IMR-90 (cell line): ENCODE measurements around the gene FSIP1. TPM values are rescaled to one million over a fixed set of nuclear protein-coding genes. Genes with fewer than 3 reads are reported as not detected.

Source experiments
- ATAC-seq: fragments of 200-7000 bp; cut with Tn5 transposase; 2 replicates; pipeline ENCODE4 v1.9.1; 2020; ENCODE audit warnings: low read depth, mild to moderate bottlenecking, moderate library complexity
- BruUV-seq: library from RNA; stranded (reverse); fragments of 400-500 nt; replicated peaks from 2 replicates; lab custom pipeline; 2021; lab: Mats Ljungman, UMichigan
- CTCF ChIA-PET: fragments of 300-600 bp; formaldehyde crosslinking; extraction: SDS; loops from one replicate; lab custom pipeline; 2021; ENCODE audit warnings: antibody characterized with exemption; lab: Yijun Ruan, JAX
- POLR2A ChIA-PET: fragments of 300-600 bp; sonication (Branson Sonifier 250); formaldehyde crosslinking; loops from one replicate; lab custom pipeline; 2022; ENCODE audit warnings: antibody characterized with exemption; ENCODE audit not compliant: unreplicated experiment; lab: Charles Lee
- DNase-seq: peaks from one replicate; pipeline ENCODE4 v3.0.0; 2013
- H2AFZ ChIP-seq: replicated peaks from 2 replicates; pipeline ENCODE3; 2013; ENCODE audit warnings: low read length, mild to moderate bottlenecking; ENCODE audit not compliant: poor library complexity
- H2AK5ac ChIP-seq: 2 replicates; pipeline ENCODE4 v1.6.1; 2013; ENCODE audit warnings: low read depth, low read length, inconsistent platforms
- H2AK9ac ChIP-seq: replicated peaks from 2 replicates; pipeline ENCODE3; 2013; ENCODE audit warnings: mild to moderate bottlenecking, low read depth, low read length, moderate library complexity; ENCODE audit not compliant: poor library complexity
- H2BK120ac ChIP-seq: 2 replicates; pipeline ENCODE4 v1.6.1; 2013; ENCODE audit warnings: low read depth, low read length, inconsistent platforms
- H2BK15ac ChIP-seq: 3 replicates; pipeline ENCODE4 v1.6.1; 2013; ENCODE audit warnings: low read depth, low read length, inconsistent platforms
- H2BK20ac ChIP-seq: 2 replicates; pipeline ENCODE4 v1.6.1; 2013; ENCODE audit warnings: low read depth, mild to moderate bottlenecking, inconsistent platforms, low read length, moderate library complexity
- H2BK5ac ChIP-seq: 2 replicates; pipeline ENCODE4 v1.6.1; 2013; ENCODE audit warnings: mild to moderate bottlenecking, low read depth, low read length, inconsistent platforms; ENCODE audit not compliant: poor library complexity, severe bottlenecking
- H3K14ac ChIP-seq: replicated peaks from 2 replicates; pipeline ENCODE4 v1.6.1; 2013; ENCODE audit warnings: low read depth, low read length, inconsistent platforms
- H3K18ac ChIP-seq: 2 replicates; pipeline ENCODE4 v1.6.1; 2013; ENCODE audit warnings: low read depth, low read length, control low read depth
- H3K23ac ChIP-seq: 2 replicates; pipeline ENCODE4 v1.6.1; 2013; ENCODE audit warnings: low read depth, low read length, inconsistent platforms
- H3K27ac ChIP-seq: 2 replicates; pipeline ENCODE4 v1.5.1; 2013; ENCODE audit warnings: mild to moderate bottlenecking, control low read depth, low read length; ENCODE audit not compliant: insufficient read depth
- H3K27me3 ChIP-seq: 2 replicates; pipeline ENCODE4 v1.6.1; 2013; ENCODE audit warnings: low read length; ENCODE audit not compliant: control insufficient read depth, insufficient read depth
- H3K36me3 ChIP-seq: 2 replicates; pipeline ENCODE4 v1.6.1; 2013; ENCODE audit warnings: low read length, mixed read lengths; ENCODE audit not compliant: control insufficient read depth, insufficient read depth
- H3K4ac ChIP-seq: 2 replicates; pipeline ENCODE4 v1.6.1; 2013; ENCODE audit warnings: low read depth, low read length, inconsistent platforms
- H3K4me1 ChIP-seq: 2 replicates; pipeline ENCODE4 v1.6.1; 2013; ENCODE audit warnings: low read length, mixed read lengths; ENCODE audit not compliant: control insufficient read depth, insufficient read depth
- H3K4me2 ChIP-seq: 2 replicates; pipeline ENCODE4 v1.6.1; 2013; ENCODE audit warnings: low read depth, mild to moderate bottlenecking, control low read depth, low read length, moderate library complexity
- H3K4me3 ChIP-seq: 2 replicates; pipeline ENCODE4 v1.5.1; 2013; ENCODE audit warnings: low read depth, mild to moderate bottlenecking, control low read depth, low read length, moderate library complexity; ENCODE audit not compliant: insufficient read depth
- H3K56ac ChIP-seq: 2 replicates; pipeline ENCODE4 v1.6.1; 2013; ENCODE audit warnings: low read length, inconsistent platforms; ENCODE audit not compliant: insufficient read depth; ENCODE audit errors: extremely low read depth
- H3K79me1 ChIP-seq, 2 experiments: 2 replicates each; pipeline ENCODE4 v1.6.1; 2013; ENCODE audit warnings: low read length in 2 of 2, inconsistent platforms in 1 of 2, low read depth in 1 of 2
- H3K9ac ChIP-seq: 2 replicates; pipeline ENCODE4 v1.6.1; 2013; ENCODE audit warnings: low read depth, low read length, control low read depth
- H3K9me1 ChIP-seq: 2 replicates; pipeline ENCODE4 v1.6.1; 2013; ENCODE audit warnings: low read length, inconsistent platforms; ENCODE audit not compliant: insufficient read depth
- H3K9me3 ChIP-seq: 2 replicates; pipeline ENCODE4 v1.6.1; 2013; ENCODE audit warnings: low read length; ENCODE audit not compliant: control insufficient read depth, insufficient read depth
- H4K20me1 ChIP-seq: 2 replicates; pipeline ENCODE4 v1.6.1; 2013; ENCODE audit warnings: low read length, inconsistent platforms; ENCODE audit not compliant: insufficient read depth
- H4K5ac ChIP-seq: 2 replicates; pipeline ENCODE4 v1.6.1; 2013; ENCODE audit warnings: mild to moderate bottlenecking, low read depth, low read length, control low read depth
- H4K8ac ChIP-seq, 2 experiments: 2 replicates each; pipeline ENCODE4 v1.6.1; 2013; ENCODE audit warnings: low read depth in 2 of 2, low read length in 2 of 2, control low read depth in 1 of 2, inconsistent platforms in 1 of 2
- H4K91ac ChIP-seq: 2 replicates; pipeline ENCODE4 v1.6.1; 2013; ENCODE audit warnings: low read depth, low read length, inconsistent platforms; ENCODE audit not compliant: insufficient read depth
- BHLHE40 ChIP-seq: fragments of 150-350 bp; IDR thresholded peaks from 2 replicates; pipeline ENCODE4 v1.6.1; 2016; ENCODE audit warnings: mild to moderate bottlenecking, low read depth, low read length
- CEBPB ChIP-seq: IDR thresholded peaks from 2 replicates; pipeline ENCODE4 v1.6.1; 2012; ENCODE audit warnings: low read depth, low read length, improper control_type of control experiment
- CHD1 ChIP-seq: IDR thresholded peaks from 2 replicates; pipeline ENCODE4 v1.6.1; 2012; ENCODE audit warnings: low read depth, low read length, improper control_type of control experiment
- CTCF ChIP-seq: conservative IDR thresholded peaks from 2 replicates; pipeline ENCODE4 v1.5.1; 2012; ENCODE audit warnings: mild to moderate bottlenecking, low read depth, low read length, improper control_type of control experiment
- FOS ChIP-seq: fragments of 150-350 bp; IDR thresholded peaks from 2 replicates; pipeline ENCODE4 v1.6.1; 2016; ENCODE audit warnings: low read depth, low read length
- MAFK ChIP-seq: IDR thresholded peaks from 2 replicates; pipeline ENCODE4 v1.6.1; 2012; ENCODE audit warnings: low read depth, low read length, improper control_type of control experiment
- MAZ ChIP-seq: IDR thresholded peaks from 2 replicates; pipeline ENCODE4 v1.6.1; 2012; ENCODE audit warnings: low read depth, mild to moderate bottlenecking, low read length, improper control_type of control experiment, moderate library complexity, borderline replicate concordance
- MXI1 ChIP-seq: IDR thresholded peaks from 2 replicates; pipeline ENCODE4 v1.6.1; 2012; ENCODE audit warnings: low read depth, mild to moderate bottlenecking, low read length, moderate library complexity, borderline replicate concordance
- NFE2L2 ChIP-seq: fragments of 150-350 bp; IDR thresholded peaks from 2 replicates; pipeline ENCODE4 v1.6.1; 2016; ENCODE audit warnings: low read depth, mild to moderate bottlenecking, low read length
- RAD21 ChIP-seq: IDR thresholded peaks from 2 replicates; pipeline ENCODE4 v1.6.1; 2012; ENCODE audit warnings: low read length, improper control_type of control experiment
- RFX5 ChIP-seq: IDR thresholded peaks from 2 replicates; pipeline ENCODE4 v1.8.0; 2012; ENCODE audit warnings: low read depth, mild to moderate bottlenecking, low read length, moderate library complexity
- SMC3 ChIP-seq: fragments of 150-350 bp; IDR thresholded peaks from 2 replicates; pipeline ENCODE4 v1.6.1; 2016; ENCODE audit warnings: low read depth, mild to moderate bottlenecking, antibody characterized with exemption, low read length, moderate library complexity
- USF2 ChIP-seq: fragments of 150-350 bp; IDR thresholded peaks from 2 replicates; pipeline ENCODE4 v1.6.1; 2017; ENCODE audit warnings: mild to moderate bottlenecking, antibody characterized with exemption, low read length, low read depth
- WGBS, 2 experiments: methylation state at CpG; one replicate each; pipeline versions ENCODE4 v1.1.5 to v1.1.7; 2013; ENCODE audit warnings: missing lambda C conversion rate in 2 of 2; ENCODE audit not compliant: insufficient read length in 1 of 2; ENCODE audit errors: extremely low coverage in 2 of 2; 5-methylcytosine and 5-hydroxymethylcytosine counted together
- dilution Hi-C: fragments of 300-500 bp; cut with HindIII; formaldehyde crosslinking; loops from one replicate; pipeline ENCODE4 v1.14.3; 2018; ENCODE audit warnings: low sequenced_read_pairs; ENCODE audit not compliant: unreplicated experiment
- in situ Hi-C: fragments of 300-500 bp; cut with MboI; formaldehyde crosslinking; loops from 3 replicates; pipeline ENCODE4 v1.14.3; 2019; ENCODE audit warnings: low sequenced_read_pairs, inconsistent platforms, mixed read lengths
- intact Hi-C: fragments of 100-400 bp; cut with micrococcal nuclease; formaldehyde crosslinking; loops from 2 replicates; pipeline ENCODE4 v1.10.0; 2022
- polyA plus RNA-seq, 3 experiments: library from polyadenylated mRNA; depleted of rRNA; stranded (reverse); fragments of >200 nt; gene quantifications; 2 replicates each; pipeline ENCODE4 v1.2.3, GENCODE V29; 2012; ENCODE audit warnings: low replicate concordance in 1 of 3
- total RNA-seq: library from RNA; depleted of rRNA; stranded (reverse); fragments of >200 nt; gene quantifications from 2 replicates; pipeline ENCODE4 v1.2.3, GENCODE V29; 2012

Gene FSIP1
- total and polyA plus RNA-seq, 2 of the 4 experiments (the other 2 are of a cell fraction): 0.10 to 0.18 TPM

GRCh38 chr15:39756806-39757522 is 25.7 kb downstream of the FSIP1 start:
- Histone ChIP-seq H3K9me3 (peaks cover 6% of the 10 kb centered on the region), H2BK120ac (no peak overlapping the region), H2AK5ac (no peak overlapping the region), H3K9ac (no peak overlapping the region; the same call in 1 of the 2 replicates), H3K56ac (no peak overlapping the region), H3K4ac (no peak overlapping the region), H4K91ac (no peak overlapping the region), H3K18ac (no peak overlapping the region), H2BK20ac (0 out of 2 replicates have a peak overlapping the region, but pooled peaks have one; percentile 44), H3K27me3 (no peaks in the 10 kb centered on the region), H3K27ac (no peak overlapping the region), H4K5ac (no peak overlapping the region), H2AFZ (no peak overlapping the region), H3K4me1 (no peaks in the 10 kb centered on the region), H3K4me3 (no peak overlapping the region), H2BK15ac (no peak overlapping the region; the same call in 2 of the 3 replicates), H3K23ac (no peak overlapping the region), H2BK5ac (no peak overlapping the region), H3K9me1 (no peaks in the 10 kb centered on the region), H3K79me1 (no peaks in the 10 kb centered on the region), H3K4me2 (no peak overlapping the region), H3K36me3 (no peaks in the 10 kb centered on the region), H2AK9ac (no peak overlapping the region), H4K8ac (no peak overlapping the region), H3K14ac (no peak overlapping the region), H4K20me1 (no peaks in the 10 kb centered on the region)
- DNase-seq (peak; percentile 83), ATAC-seq (peak; percentile 35; the same call in 1 of the 2 replicates)
- in situ Hi-C loops: loop anchor here (25.0 kb wide), 1 partner anchor 595 kb away; no protein-coding TSS in a partner anchor
- WGBS, 2 experiments: no CpG with 5 or more reads among the region's 2 CpGs
- BruUV-seq: no TSS peak
- dilution Hi-C loops: no loop called here
- CTCF ChIA-PET: interaction anchor here (0.8 to 4.1 kb wide), 19 partner anchors 8 to 1049 kb away, joined by 3 to 28 read pairs (median 4); partner anchors contain the start of genes FSIP1 and THBS1
- TF ChIP-seq MXI1 (no peak), FOS (no peak), BHLHE40 (no peak), NFE2L2 (no peak), CEBPB (no peak), RAD21 (peak; percentile 76), RFX5 (no peak), MAFK (no peak), USF2 (no peak), CTCF (peak; percentile 80), SMC3 (peak; percentile 81), CHD1 (no peak), MAZ (no peak)
- POLR2A ChIA-PET: interaction anchor here (1.4 to 2.0 kb wide), 2 partner anchors 159 to 171 kb away, joined by 4 to 8 read pairs; no protein-coding TSS in a partner anchor
- intact Hi-C loops: loop anchor here (1.0 to 10.0 kb wide), 4 partner anchors 71 to 1049 kb away; no protein-coding TSS in a partner anchor
